ENCODE measurements around the gene DARS1. TPM values are rescaled to one million over a fixed set of nuclear protein-coding genes. Genes with fewer than 3 reads are reported as not detected.

The DARS1 gene
- total and polyA plus RNA-seq, 2 of the 13 experiments (the other 11 are each of a cell fraction or from before 2014, with no cell fraction given), result 149 to 230 TPM

- H3K27me3 ChIP-seq (ENCODE audit: control insufficient read depth in 1 of 2, insufficient read depth in 2 of 2, low read length in 2 of 2), result no peaks in the 10 kb centered on the region
- H3K36me3 ChIP-seq (replicated peaks in 1 of 2; ENCODE audit: control insufficient read depth in 1 of 2, insufficient read depth in 2 of 2, low read length in 2 of 2), result no peaks in the 10 kb centered on the region
- no TSS peak for BruUV-seq (replicated peaks)
- FAIRE-seq (no peak), ATAC-seq (no peak), DNase-seq (ENCODE audit: low spot score) (no peak)
- H3K4me2 ChIP-seq (ENCODE audit: low read depth, low read length), result no peak overlapping the region
- H3K79me2 ChIP-seq (ENCODE audit: insufficient read depth, low read length), result no peaks in the 10 kb centered on the region
- H2AFZ ChIP-seq (ENCODE audit: low read length), result no peak overlapping the region
- no peak overlapping the region for H3K27ac ChIP-seq (ENCODE audit: extremely low read length, insufficient read depth, low read length)
- ChIA-PET CTCF (ENCODE audit: low intra/inter-chr PET ratio, low total read pairs) (no interaction called here), POLR2A (no interaction called here)
- WGBS (ENCODE audit: low lambda C conversion rate), result 46% methylated on average over 3 of the region's 3 CpGs
- intact Hi-C loops (cut with micrococcal nuclease; ENCODE audit: unreplicated experiment), result no loop called here
- no peak overlapping the region for H3K4me3 ChIP-seq (replicated peaks in 1 of 3; ENCODE audit: insufficient read depth in 1 of 3, low read depth in 2 of 3, low read length in 3 of 3)
- H3K9ac ChIP-seq (ENCODE audit: insufficient read depth, low read depth, low read length), result no peak overlapping the region
- no peaks in the 10 kb centered on the region for H3K9me3 ChIP-seq (ENCODE audit: low read length)
- TF ChIP-seq ZIK1 (CRISPR knock-in tag; IDR thresholded peaks at IDR 0.05; ENCODE audit: borderline replicate concordance, low read depth) (no peak), SMARCE1 (IDR thresholded peaks at IDR 0.05; ENCODE audit: borderline replicate concordance) (no peak), HNF4A (CRISPR knock-in tag; IDR thresholded peaks at IDR 0.05) (no peak), ZNF331 (CRISPR knock-in tag; IDR thresholded peaks at IDR 0.05) (no peak), SIN3A (IDR thresholded peaks at IDR 0.05; ENCODE audit: borderline replicate concordance, low read depth, low read length) (no peak), YEATS2 (CRISPR knock-in tag; IDR thresholded peaks at IDR 0.05; ENCODE audit: borderline replicate concordance) (no peak), THYN1 (CRISPR knock-in tag; IDR thresholded peaks at IDR 0.05; ENCODE audit: borderline replicate concordance, low read depth) (no peak), ZNF790 (CRISPR knock-in tag; IDR thresholded peaks at IDR 0.05; ENCODE audit: borderline replicate concordance) (no peak)
- H4K20me1 ChIP-seq (ENCODE audit: insufficient read depth, low read length), result no peaks in the 10 kb centered on the region
- H3K4me1 ChIP-seq (ENCODE audit: insufficient read depth, low read length), result peaks cover 18% of the 10 kb centered on the region
- in situ Hi-C loops (cut with HindIII; ENCODE audit: extremely low pct_ligation_motif_present, low pct_unique_long_range_greater_than_20kb), result no loop called here
Observed at GRCh38 chr2:136013136-136013685, 27.8 kb upstream of the DARS1 start.

- in situ Hi-C loops (cut with HindIII; ENCODE audit: extremely low pct_ligation_motif_present, low pct_unique_long_range_greater_than_20kb), result no loop called here
- Histone ChIP-seq H3K4me2 (ENCODE audit: low read depth, low read length) (no peak overlapping the region), H3K9ac (ENCODE audit: insufficient read depth, low read depth, low read length) (no peak overlapping the region), H3K79me2 (ENCODE audit: insufficient read depth, low read length) (no peaks in the 10 kb centered on the region), H3K4me1 (ENCODE audit: insufficient read depth, low read length) (peaks cover 18% of the 10 kb centered on the region), H3K9me3 (ENCODE audit: low read length) (no peaks in the 10 kb centered on the region), H3K27me3 (ENCODE audit: control insufficient read depth in 1 of 2, insufficient read depth in 2 of 2, low read length in 2 of 2) (no peaks in the 10 kb centered on the region), H3K4me3 (replicated peaks in 1 of 3; ENCODE audit: insufficient read depth in 1 of 3, low read depth in 2 of 3, low read length in 3 of 3) (no peak overlapping the region), H3K27ac (ENCODE audit: extremely low read length, insufficient read depth, low read length) (no peak overlapping the region), H3K36me3 (replicated peaks in 1 of 2; ENCODE audit: control insufficient read depth in 1 of 2, insufficient read depth in 2 of 2, low read length in 2 of 2) (no peaks in the 10 kb centered on the region), H4K20me1 (ENCODE audit: insufficient read depth, low read length) (no peaks in the 10 kb centered on the region), H2AFZ (ENCODE audit: low read length) (no peak overlapping the region)
- 59% methylated on average over 2 of the region's 2 CpGs for WGBS (ENCODE audit: low lambda C conversion rate)
- no TSS peak for BruUV-seq (replicated peaks)
- intact Hi-C loops (cut with micrococcal nuclease; ENCODE audit: unreplicated experiment), result no loop called here
- no peak for DNase-seq (ENCODE audit: low spot score)
- no peak for ATAC-seq
- CTCF ChIA-PET (ENCODE audit: low intra/inter-chr PET ratio, low total read pairs), result no interaction called here
- POLR2A ChIA-PET, result no interaction called here
- no peak for FAIRE-seq
- TF ChIP-seq PLSCR1 (CRISPR knock-in tag; IDR thresholded peaks at IDR 0.05; ENCODE audit: borderline replicate concordance) (no peak), ZNF768 (CRISPR knock-in tag; IDR thresholded peaks at IDR 0.05) (no peak), HDAC1 (CRISPR knock-in tag; IDR thresholded peaks at IDR 0.05) (no peak), HNRNPLL (IDR thresholded peaks at IDR 0.05; ENCODE audit: low read depth, low read length, poor library complexity, severe bottlenecking) (no peak), ZNF776 (CRISPR knock-in tag; IDR thresholded peaks at IDR 0.05) (no peak), MIER3 (CRISPR knock-in tag; IDR thresholded peaks at IDR 0.05; ENCODE audit: borderline replicate concordance) (no peak), ZNF24 (IDR thresholded peaks at IDR 0.05) (no peak), TEAD3 (CRISPR knock-in tag; optimal IDR thresholded peaks at IDR 0.05; ENCODE audit: borderline replicate concordance) (no peak), ZNF598 (CRISPR knock-in tag; IDR thresholded peaks at IDR 0.05; ENCODE audit: borderline replicate concordance) (no peak), ZNF75D (CRISPR knock-in tag; IDR thresholded peaks at IDR 0.05; ENCODE audit: borderline replicate concordance) (no peak)
Observed at GRCh38 chr2:136012315-136012714, 26.9 kb upstream of the DARS1 start.
